ENCODE results near the gene ITSN2.

The ITSN2 gene

GRCh38 chr2:24241528-24241927, 118.8 kb downstream of the ITSN2 start:
- Mint-ChIP-seq H3K4me1 (ENCODE audit: low read depth) (no peaks in the 10 kb centered on the region), H3K36me3 (peaks cover 3% of the 10 kb centered on the region), H3K27ac (no peak overlapping the region)

GRCh38 chr2:24239553-24239952, 120.8 kb downstream of the ITSN2 start:
- no peaks in the 10 kb centered on the region for H3K27me3 Mint-ChIP-seq
- no peak overlapping the region for H3K27ac Mint-ChIP-seq
- no peaks in the 10 kb centered on the region for H3K4me1 Mint-ChIP-seq (ENCODE audit: low read depth)
- H3K9me3 Mint-ChIP-seq (ENCODE audit: low read depth) = no peaks in the 10 kb centered on the region
- H3K36me3 Mint-ChIP-seq = peaks cover 3% of the 10 kb centered on the region
- no peak overlapping the region for H3K4me3 Mint-ChIP-seq

More at GRCh38 chr2:24241528-24241927, 118.8 kb downstream of the ITSN2 start:
- H3K9me3 Mint-ChIP-seq (ENCODE audit: low read depth) = no peaks in the 10 kb centered on the region
- H3K4me3 Mint-ChIP-seq = no peak overlapping the region
- H3K27me3 Mint-ChIP-seq = no peaks in the 10 kb centered on the region

- no peaks in the 10 kb centered on the region for H3K9me3 Mint-ChIP-seq (ENCODE audit: low read depth)
- H3K36me3 Mint-ChIP-seq = peaks cover 3% of the 10 kb centered on the region
- H3K27me3 Mint-ChIP-seq = no peaks in the 10 kb centered on the region
- H3K4me3 Mint-ChIP-seq = no peak overlapping the region
- H3K4me1 Mint-ChIP-seq (ENCODE audit: low read depth) = no peaks in the 10 kb centered on the region
- no peak overlapping the region for H3K27ac Mint-ChIP-seq
These were observed 122.2 kb downstream of the ITSN2 start for GRCh38 chr2:24238158-24238557.

GRCh38 chr2:24237313-24237712, 123.0 kb downstream of the ITSN2 start:
- Mint-ChIP-seq H3K9me3 (ENCODE audit: low read depth) (no peaks in the 10 kb centered on the region), H3K4me1 (ENCODE audit: low read depth) (no peaks in the 10 kb centered on the region), H3K27ac (no peak overlapping the region), H3K4me3 (no peak overlapping the region), H3K27me3 (no peaks in the 10 kb centered on the region), H3K36me3 (peaks cover 3% of the 10 kb centered on the region)

GRCh38 chr2:24233321-24233720, 127.0 kb downstream of the ITSN2 start:
- H3K4me1 Mint-ChIP-seq (ENCODE audit: low read depth) = no peaks in the 10 kb centered on the region
- no peak overlapping the region for H3K4me3 Mint-ChIP-seq
- H3K27ac Mint-ChIP-seq = no peak overlapping the region
- no peaks in the 10 kb centered on the region for H3K27me3 Mint-ChIP-seq
- H3K9me3 Mint-ChIP-seq (ENCODE audit: low read depth) = no peaks in the 10 kb centered on the region
- peaks cover 3% of the 10 kb centered on the region for H3K36me3 Mint-ChIP-seq

GRCh38 chr2:24231461-24231881, 128.9 kb downstream of the ITSN2 start:
- no peaks in the 10 kb centered on the region for H3K9me3 Mint-ChIP-seq (ENCODE audit: low read depth)
- no peaks in the 10 kb centered on the region for H3K27me3 Mint-ChIP-seq
- H3K27ac Mint-ChIP-seq = no peak overlapping the region
- peaks cover 2% of the 10 kb centered on the region for H3K36me3 Mint-ChIP-seq
- H3K4me3 Mint-ChIP-seq = no peak overlapping the region
- H3K4me1 Mint-ChIP-seq (ENCODE audit: low read depth) = no peaks in the 10 kb centered on the region

GRCh38 chr2:24228470-24228869, 131.9 kb downstream of the ITSN2 start:
- Mint-ChIP-seq H3K4me3 (no peak overlapping the region), H3K9me3 (ENCODE audit: low read depth) (no peaks in the 10 kb centered on the region), H3K4me1 (ENCODE audit: low read depth) (no peaks in the 10 kb centered on the region), H3K36me3 (peaks cover 2% of the 10 kb centered on the region), H3K27me3 (no peaks in the 10 kb centered on the region), H3K27ac (no peak overlapping the region)

GRCh38 chr2:24225499-24226242, 134.7 kb downstream of the ITSN2 start:
- Mint-ChIP-seq H3K27me3 (no peaks in the 10 kb centered on the region), H3K9me3 (ENCODE audit: low read depth) (no peaks in the 10 kb centered on the region), H3K4me1 (ENCODE audit: low read depth) (no peaks in the 10 kb centered on the region), H3K36me3 (peaks cover 2% of the 10 kb centered on the region), H3K27ac (no peak overlapping the region), H3K4me3 (no peak overlapping the region)

GRCh38 chr2:24222946-24223345, 137.4 kb downstream of the ITSN2 start:
- Mint-ChIP-seq H3K27me3 (no peaks in the 10 kb centered on the region), H3K9me3 (ENCODE audit: low read depth) (no peaks in the 10 kb centered on the region), H3K4me3 (no peak overlapping the region), H3K27ac (no peak overlapping the region), H3K36me3 (peaks cover 5% of the 10 kb centered on the region), H3K4me1 (ENCODE audit: low read depth) (no peaks in the 10 kb centered on the region)

GRCh38 chr2:24221343-24222050, 138.8 kb downstream of the ITSN2 start:
- Mint-ChIP-seq H3K9me3 (ENCODE audit: low read depth) (no peaks in the 10 kb centered on the region), H3K27ac (no peak overlapping the region), H3K27me3 (no peaks in the 10 kb centered on the region), H3K4me3 (no peak overlapping the region), H3K4me1 (ENCODE audit: low read depth) (no peaks in the 10 kb centered on the region), H3K36me3 (peaks cover 5% of the 10 kb centered on the region)

GRCh38 chr2:24220554-24221291, 139.6 kb downstream of the ITSN2 start:
- Mint-ChIP-seq H3K27me3 (no peaks in the 10 kb centered on the region), H3K4me1 (ENCODE audit: low read depth) (no peaks in the 10 kb centered on the region), H3K4me3 (no peak overlapping the region), H3K9me3 (ENCODE audit: low read depth) (no peaks in the 10 kb centered on the region), H3K27ac (no peak overlapping the region), H3K36me3 (peaks cover 4% of the 10 kb centered on the region)

GRCh38 chr2:24214880-24215279, 145.5 kb downstream of the ITSN2 start:
- peaks cover 16% of the 10 kb centered on the region for H3K36me3 Mint-ChIP-seq

GRCh38 chr2:24211408-24211807, 148.9 kb downstream of the ITSN2 start:
- H3K36me3 Mint-ChIP-seq = peaks cover 17% of the 10 kb centered on the region
- no peaks in the 10 kb centered on the region for H3K27me3 Mint-ChIP-seq
- H3K4me3 Mint-ChIP-seq = no peak overlapping the region
- H3K4me1 Mint-ChIP-seq (ENCODE audit: low read depth) = peaks cover 2% of the 10 kb centered on the region
- no peak overlapping the region for H3K27ac Mint-ChIP-seq
- no peaks in the 10 kb centered on the region for H3K9me3 Mint-ChIP-seq (ENCODE audit: low read depth)

More at GRCh38 chr2:24214880-24215279, 145.5 kb downstream of the ITSN2 start:
- Mint-ChIP-seq H3K27me3 (no peaks in the 10 kb centered on the region), H3K9me3 (ENCODE audit: low read depth) (no peaks in the 10 kb centered on the region), H3K4me1 (ENCODE audit: low read depth) (peaks cover 2% of the 10 kb centered on the region), H3K4me3 (no peak overlapping the region), H3K27ac (no peak overlapping the region)

GRCh38 chr2:24210723-24211122, 149.6 kb downstream of the ITSN2 start:
- Mint-ChIP-seq H3K27ac (no peak overlapping the region), H3K4me1 (ENCODE audit: low read depth) (peaks cover 2% of the 10 kb centered on the region), H3K27me3 (no peaks in the 10 kb centered on the region), H3K4me3 (no peak overlapping the region), H3K9me3 (ENCODE audit: low read depth) (no peaks in the 10 kb centered on the region), H3K36me3 (peaks cover 20% of the 10 kb centered on the region)

- Mint-ChIP-seq H3K4me3 (no peak overlapping the region), H3K27me3 (no peaks in the 10 kb centered on the region), H3K4me1 (ENCODE audit: low read depth) (peaks cover 2% of the 10 kb centered on the region), H3K36me3 (peaks cover 20% of the 10 kb centered on the region), H3K9me3 (ENCODE audit: low read depth) (no peaks in the 10 kb centered on the region), H3K27ac (no peak overlapping the region)
These were observed 150.3 kb downstream of the ITSN2 start for GRCh38 chr2:24210106-24210455.

Measured in activated naive CD8-positive, alpha-beta T cell (primary cell).